GM21786 (cell line): ENCODE measurements around the gene KLHL2.

ENCODE experiments used
- ATAC-seq: cut with Tn5 transposase; IDR thresholded peaks from one replicate; pipeline ENCODE4 v1.9.1; 2021; ENCODE audit not compliant: unreplicated experiment

The KLHL2 gene

DNA sequence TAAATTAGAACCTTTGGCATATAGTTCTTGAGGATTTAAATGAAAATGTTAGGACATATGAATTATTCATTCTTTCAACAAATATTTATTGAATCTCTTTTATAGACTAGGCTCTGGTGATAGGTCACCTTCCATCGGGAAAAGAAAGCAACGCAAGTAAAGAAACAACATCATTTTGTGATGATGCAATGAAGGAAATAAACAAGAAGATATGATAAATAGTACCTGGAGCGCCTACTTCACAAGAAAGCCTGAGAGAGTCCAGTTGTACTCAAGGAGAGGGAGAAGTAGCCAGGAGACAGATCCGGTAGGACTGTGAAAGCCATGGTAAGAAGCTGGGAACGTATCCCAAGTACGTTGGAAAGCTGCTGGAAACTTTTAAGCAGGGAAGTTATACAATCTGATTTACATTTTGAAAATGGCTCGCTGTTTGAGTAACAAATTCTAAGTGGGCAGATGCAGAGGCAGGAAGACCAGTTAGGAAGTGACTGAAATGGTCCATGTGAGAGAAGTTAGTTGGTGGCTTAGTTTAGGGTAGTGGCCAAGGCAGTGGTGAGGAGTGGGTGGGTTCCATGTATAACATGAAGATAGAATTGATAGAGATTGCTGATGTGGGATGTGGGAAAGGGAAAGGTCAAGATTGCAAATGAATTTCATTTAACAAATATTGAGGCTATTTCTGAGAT is 153.8 kb downstream of the KLHL2 start:
- no peak for ATAC-seq

GRCh38 chr4:165361810-165362209 is 154.4 kb downstream of the KLHL2 start:
- ATAC-seq: no peak

DNA sequence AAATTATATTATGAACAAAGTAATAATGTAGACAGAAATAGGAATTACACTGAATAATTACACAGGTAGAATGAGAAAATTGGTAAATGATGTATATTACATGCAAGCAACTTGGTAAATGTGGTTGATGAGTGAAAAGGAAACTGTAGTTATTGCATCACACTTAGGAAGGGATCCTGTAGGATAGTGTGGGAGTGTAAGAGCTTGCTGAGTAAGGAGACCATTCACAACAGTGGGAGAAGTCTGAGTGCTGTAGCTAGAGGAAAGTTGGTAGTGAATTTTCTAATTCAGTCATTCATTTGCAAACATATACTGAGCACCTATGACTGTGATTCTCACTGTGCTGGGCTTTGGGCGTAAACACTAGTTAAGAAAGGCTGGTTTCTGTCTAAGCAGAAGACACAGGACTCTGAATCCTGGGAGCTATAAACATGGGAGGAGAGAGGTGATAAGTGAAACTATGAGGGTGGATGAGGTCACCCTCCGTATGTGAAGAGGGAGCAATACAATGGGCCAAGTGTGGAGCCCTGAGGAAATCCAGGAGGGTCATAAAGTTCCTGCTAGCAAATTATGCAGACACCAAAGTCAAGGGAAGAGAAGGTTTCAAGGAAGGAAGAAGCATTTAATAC is 157.2 kb downstream of the KLHL2 start:
- no peak for ATAC-seq

DNA sequence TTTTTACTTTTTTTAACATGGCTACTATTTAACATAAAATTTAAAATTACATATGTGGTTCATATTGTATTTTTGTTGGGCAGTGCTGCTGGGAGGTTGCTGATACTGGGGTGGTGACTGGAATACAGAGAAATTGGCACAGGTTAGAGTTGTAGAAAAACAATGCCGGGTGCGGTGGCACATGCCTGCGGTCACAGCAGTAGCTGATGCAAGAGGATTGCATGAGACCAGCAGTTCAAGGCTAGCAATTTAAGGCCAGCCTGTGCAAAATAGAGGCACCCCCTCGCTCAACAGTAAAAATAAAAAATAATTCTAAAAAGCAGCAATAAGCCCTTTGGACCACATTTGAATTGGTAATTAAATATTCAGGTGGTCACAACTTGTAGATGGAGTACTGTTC is 159.7 kb downstream of the KLHL2 start:
- no peak for ATAC-seq

GRCh38 chr4:165368114-165368513 is 160.8 kb downstream of the KLHL2 start:
- no peak for ATAC-seq

GRCh38 chr4:165368567-165368966 is 161.2 kb downstream of the KLHL2 start:
- ATAC-seq: no peak

DNA sequence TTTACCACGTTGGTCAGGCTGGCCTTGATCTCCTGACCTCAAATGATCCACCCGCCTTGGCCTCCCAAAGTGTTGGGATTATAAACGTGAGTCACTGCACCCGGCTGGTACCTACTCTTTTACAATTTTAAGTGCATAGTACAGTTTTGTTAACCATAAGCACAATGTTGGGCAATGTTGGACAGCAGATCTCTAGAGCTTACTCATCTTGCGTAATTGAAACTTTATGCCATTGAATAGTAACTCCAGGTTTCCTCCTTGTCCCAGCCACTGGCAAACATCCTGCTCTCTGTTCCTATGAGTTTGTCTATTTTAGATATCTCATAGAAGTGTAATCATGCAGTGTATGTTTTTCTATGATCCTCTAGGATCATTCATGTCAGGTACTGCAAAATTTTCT is 162.2 kb downstream of the KLHL2 start:
- ATAC-seq: no peak

DNA sequence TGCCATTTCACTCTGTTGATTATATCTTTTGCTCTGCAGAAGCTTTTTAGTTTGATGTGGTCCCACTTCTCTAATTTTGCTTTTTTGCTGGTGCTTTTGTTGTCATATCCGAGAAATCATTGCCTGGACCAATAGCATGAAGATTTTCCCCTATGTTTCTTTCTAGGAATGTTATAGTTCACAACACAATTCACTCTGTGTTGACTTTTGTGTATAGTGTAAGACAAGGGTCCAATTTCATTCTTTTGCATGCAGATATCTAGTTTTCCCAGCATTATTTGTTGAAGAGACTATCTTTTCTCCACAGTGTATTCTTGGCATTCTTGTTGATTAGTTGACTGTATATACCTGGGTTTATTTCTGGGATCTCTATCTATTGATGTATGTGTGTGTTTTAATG is 163.2 kb downstream of the KLHL2 start:
- ATAC-seq: no peak
